Measurements from ENCODE around the gene ADAMTS9.
A peak's percentile ranks its signal among the peaks of the same experiment; 100 is the strongest.

Gene ADAMTS9

GRCh38 chr3:64518950-64519349 lies 168.8 kb downstream of the ADAMTS9 start:
- no peak for DNase-seq
- Histone ChIP-seq H3K4me3 (ENCODE audit: control insufficient read depth in 1 of 7, extremely low read depth in 1 of 7, insufficient read depth in 4 of 7, low read depth in 2 of 7, low read length in 6 of 7) (no peak overlapping the region), H3K27ac (ENCODE audit: insufficient read depth in 1 of 2, low read depth in 1 of 2, low read length in 2 of 2, poor library complexity in 1 of 2, severe bottlenecking in 2 of 2) (no peak overlapping the region), H3K27me3 (replicated peaks in 2 of 5; ENCODE audit: control insufficient read depth in 4 of 5, insufficient read depth in 5 of 5, low read length in 4 of 5) (no peaks in the 10 kb centered on the region), H3K4me1 (ENCODE audit: control extremely low read depth in 1 of 4, control insufficient read depth in 4 of 4, insufficient read depth in 4 of 4, low read length in 3 of 4) (no peaks in the 10 kb centered on the region), H3K36me3 (ENCODE audit: control insufficient read depth in 4 of 4, insufficient read depth in 4 of 4, low read length in 3 of 4) (no peaks in the 10 kb centered on the region), H3K9me3 (ENCODE audit: control extremely low read depth in 1 of 5, control insufficient read depth in 4 of 5, insufficient read depth in 2 of 5, low read depth in 1 of 5, low read length in 4 of 5) (peaks cover 0 to 3% (median 0%) of the 10 kb centered on the region in 5 experiments)
- ChIA-PET POLR2A (no interaction called here), CTCF (no interaction called here)
- WGBS (ENCODE audit: insufficient coverage): no CpG with 5 or more reads among the region's 1 CpG

GRCh38 chr3:64518496-64518895 lies 169.3 kb downstream of the ADAMTS9 start:
- ChIA-PET CTCF (interaction anchor here (0.8 to 1.2 kb wide), 2 partner anchors 12 to 15 kb away, joined by 3 to 4 read pairs; no protein-coding TSS in a partner anchor), POLR2A (no interaction called here)
- no peak for DNase-seq
- 100% methylated on average over 1 of the region's 6 CpGs for WGBS (ENCODE audit: insufficient coverage)
- peaks cover 0 to 2% (median 0%) of the 10 kb centered on the region in 5 experiments for H3K9me3 ChIP-seq (ENCODE audit: control extremely low read depth in 1 of 5, control insufficient read depth in 4 of 5, insufficient read depth in 2 of 5, low read depth in 1 of 5, low read length in 4 of 5)
- H3K4me3 ChIP-seq (ENCODE audit: control insufficient read depth in 1 of 7, extremely low read depth in 1 of 7, insufficient read depth in 4 of 7, low read depth in 2 of 7, low read length in 6 of 7): no peak overlapping the region
- no peaks in the 10 kb centered on the region for H3K27me3 ChIP-seq (replicated peaks in 2 of 5; ENCODE audit: control insufficient read depth in 4 of 5, insufficient read depth in 5 of 5, low read length in 4 of 5)
- no peaks in the 10 kb centered on the region for H3K4me1 ChIP-seq (ENCODE audit: control extremely low read depth in 1 of 4, control insufficient read depth in 4 of 4, insufficient read depth in 4 of 4, low read length in 3 of 4)
- H3K27ac ChIP-seq (ENCODE audit: insufficient read depth in 1 of 2, low read depth in 1 of 2, low read length in 2 of 2, poor library complexity in 1 of 2, severe bottlenecking in 2 of 2): no peak overlapping the region
- no peaks in the 10 kb centered on the region for H3K36me3 ChIP-seq (ENCODE audit: control insufficient read depth in 4 of 4, insufficient read depth in 4 of 4, low read length in 3 of 4)

GRCh38 chr3:64514889-64515288 lies 172.9 kb downstream of the ADAMTS9 start:
- Histone ChIP-seq H3K27ac (ENCODE audit: insufficient read depth in 1 of 2, low read depth in 1 of 2, low read length in 2 of 2, poor library complexity in 1 of 2, severe bottlenecking in 2 of 2) (no peak overlapping the region), H3K4me3 (ENCODE audit: control insufficient read depth in 1 of 7, extremely low read depth in 1 of 7, insufficient read depth in 4 of 7, low read depth in 2 of 7, low read length in 6 of 7) (no peak overlapping the region), H3K36me3 (ENCODE audit: control insufficient read depth in 4 of 4, insufficient read depth in 4 of 4, low read length in 3 of 4) (no peaks in the 10 kb centered on the region), H3K27me3 (replicated peaks in 2 of 5; ENCODE audit: control insufficient read depth in 4 of 5, insufficient read depth in 5 of 5, low read length in 4 of 5) (no peaks in the 10 kb centered on the region), H3K4me1 (ENCODE audit: control extremely low read depth in 1 of 4, control insufficient read depth in 4 of 4, insufficient read depth in 4 of 4, low read length in 3 of 4) (no peaks in the 10 kb centered on the region), H3K9me3 (ENCODE audit: control extremely low read depth in 1 of 5, control insufficient read depth in 4 of 5, insufficient read depth in 2 of 5, low read depth in 1 of 5, low read length in 4 of 5) (no peaks in the 10 kb centered on the region)
- DNase-seq: no peak
- ChIA-PET POLR2A (no interaction called here), CTCF (no interaction called here)
- WGBS (ENCODE audit: insufficient coverage): 100% methylated on average over 2 of the region's 3 CpGs

GRCh38 chr3:64509206-64509605 lies 178.6 kb downstream of the ADAMTS9 start:
- Histone ChIP-seq H3K27me3 (replicated peaks in 2 of 5; ENCODE audit: control insufficient read depth in 4 of 5, insufficient read depth in 5 of 5, low read length in 4 of 5) (peaks cover 0 to 29% (median 5%) of the 10 kb centered on the region in 5 experiments), H3K9me3 (ENCODE audit: control extremely low read depth in 1 of 5, control insufficient read depth in 4 of 5, insufficient read depth in 2 of 5, low read depth in 1 of 5, low read length in 4 of 5) (peaks cover 0 to 11% (median 0%) of the 10 kb centered on the region in 5 experiments), H3K27ac (ENCODE audit: insufficient read depth in 1 of 2, low read depth in 1 of 2, low read length in 2 of 2, poor library complexity in 1 of 2, severe bottlenecking in 2 of 2) (no peak overlapping the region), H3K36me3 (ENCODE audit: control insufficient read depth in 4 of 4, insufficient read depth in 4 of 4, low read length in 3 of 4) (no peaks in the 10 kb centered on the region), H3K4me3 (ENCODE audit: control insufficient read depth in 1 of 7, extremely low read depth in 1 of 7, insufficient read depth in 4 of 7, low read depth in 2 of 7, low read length in 6 of 7) (no peak overlapping the region), H3K4me1 (ENCODE audit: control extremely low read depth in 1 of 4, control insufficient read depth in 4 of 4, insufficient read depth in 4 of 4, low read length in 3 of 4) (peaks cover 0 to 8% (median 2%) of the 10 kb centered on the region in 4 experiments)
- ChIA-PET POLR2A (no interaction called here), CTCF (no interaction called here)
- no peak for DNase-seq
- WGBS (ENCODE audit: insufficient coverage): 86% methylated on average over 3 of the region's 5 CpGs

DNA sequence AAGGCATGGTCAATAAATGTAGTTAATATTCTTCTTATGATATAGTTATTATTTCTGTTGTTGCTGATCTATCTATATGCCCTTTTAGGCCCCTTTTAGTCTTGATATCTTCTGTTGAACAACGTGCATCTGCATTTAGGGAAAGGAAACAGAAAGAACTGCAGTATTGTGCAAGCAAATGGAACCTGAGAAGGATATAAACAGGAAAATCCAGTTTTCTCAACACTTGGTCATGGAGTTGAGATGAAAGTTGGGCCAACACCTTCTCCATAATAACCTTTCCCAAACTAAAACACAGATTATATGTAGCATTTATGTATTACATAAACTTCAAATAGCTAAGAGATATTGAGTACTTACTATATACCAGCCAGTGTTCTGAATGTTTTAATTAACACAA lies 179.7 kb downstream of the ADAMTS9 start:
- Histone ChIP-seq H3K36me3 (ENCODE audit: control insufficient read depth in 4 of 4, insufficient read depth in 4 of 4, low read length in 3 of 4) (no peaks in the 10 kb centered on the region), H3K4me1 (ENCODE audit: control extremely low read depth in 1 of 4, control insufficient read depth in 4 of 4, insufficient read depth in 4 of 4, low read length in 3 of 4) (peaks cover 0 to 8% (median 2%) of the 10 kb centered on the region in 4 experiments), H3K27ac (ENCODE audit: insufficient read depth in 1 of 2, low read depth in 1 of 2, low read length in 2 of 2, poor library complexity in 1 of 2, severe bottlenecking in 2 of 2) (no peak overlapping the region), H3K4me3 (ENCODE audit: control insufficient read depth in 1 of 7, extremely low read depth in 1 of 7, insufficient read depth in 4 of 7, low read depth in 2 of 7, low read length in 6 of 7) (no peak overlapping the region), H3K27me3 (replicated peaks in 2 of 5; ENCODE audit: control insufficient read depth in 4 of 5, insufficient read depth in 5 of 5, low read length in 4 of 5) (peaks cover 0 to 36% (median 5%) of the 10 kb centered on the region in 5 experiments), H3K9me3 (ENCODE audit: control extremely low read depth in 1 of 5, control insufficient read depth in 4 of 5, insufficient read depth in 2 of 5, low read depth in 1 of 5, low read length in 4 of 5) (peaks cover 0 to 13% (median 0%) of the 10 kb centered on the region in 5 experiments)
- ChIA-PET CTCF (no interaction called here), POLR2A (no interaction called here)
- DNase-seq: no peak
- 83% methylated on average over 1 of the region's 1 CpG for WGBS (ENCODE audit: insufficient coverage)

DNA sequence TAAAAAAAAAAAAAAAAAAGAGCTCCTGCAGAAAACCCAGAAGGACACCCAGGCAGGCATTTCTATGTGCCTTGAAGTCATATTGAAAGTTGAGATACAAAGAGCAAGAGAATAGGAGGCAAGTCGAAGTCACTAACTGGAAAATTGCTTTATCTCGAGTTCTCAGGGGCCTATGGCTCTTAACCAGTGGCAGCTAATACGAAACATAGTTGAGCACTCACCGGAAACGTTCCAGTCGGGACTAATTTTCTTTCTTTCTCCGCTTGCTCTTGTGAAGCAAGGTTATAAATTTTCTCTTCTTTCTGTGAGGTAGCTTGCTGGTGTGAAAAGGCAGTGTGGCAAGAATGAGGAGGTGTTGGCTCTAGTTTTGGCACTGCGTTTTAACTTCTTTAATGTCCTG lies 181.5 kb downstream of the ADAMTS9 start:
- Histone ChIP-seq H3K27me3 (replicated peaks in 2 of 5; ENCODE audit: control insufficient read depth in 4 of 5, insufficient read depth in 5 of 5, low read length in 4 of 5) (peaks cover 0 to 54% (median 5%) of the 10 kb centered on the region in 5 experiments), H3K27ac (ENCODE audit: insufficient read depth in 1 of 2, low read depth in 1 of 2, low read length in 2 of 2, poor library complexity in 1 of 2, severe bottlenecking in 2 of 2) (no peak overlapping the region), H3K9me3 (ENCODE audit: control extremely low read depth in 1 of 5, control insufficient read depth in 4 of 5, insufficient read depth in 2 of 5, low read depth in 1 of 5, low read length in 4 of 5) (peaks cover 0 to 19% (median 0%) of the 10 kb centered on the region in 5 experiments), H3K36me3 (ENCODE audit: control insufficient read depth in 4 of 4, insufficient read depth in 4 of 4, low read length in 3 of 4) (no peaks in the 10 kb centered on the region), H3K4me3 (ENCODE audit: control insufficient read depth in 1 of 7, extremely low read depth in 1 of 7, insufficient read depth in 4 of 7, low read depth in 2 of 7, low read length in 6 of 7) (no peak overlapping the region), H3K4me1 (ENCODE audit: control extremely low read depth in 1 of 4, control insufficient read depth in 4 of 4, insufficient read depth in 4 of 4, low read length in 3 of 4) (peaks cover 0 to 8% (median 2%) of the 10 kb centered on the region in 4 experiments)
- WGBS (ENCODE audit: insufficient coverage): 88% methylated on average over 6 of the region's 8 CpGs
- DNase-seq: no peak
- POLR2A ChIA-PET: no interaction called here
- CTCF ChIA-PET: interaction anchor here (1.2 kb wide), 1 partner anchor 27 kb away, joined by 3 read pairs; no protein-coding TSS in a partner anchor

DNA sequence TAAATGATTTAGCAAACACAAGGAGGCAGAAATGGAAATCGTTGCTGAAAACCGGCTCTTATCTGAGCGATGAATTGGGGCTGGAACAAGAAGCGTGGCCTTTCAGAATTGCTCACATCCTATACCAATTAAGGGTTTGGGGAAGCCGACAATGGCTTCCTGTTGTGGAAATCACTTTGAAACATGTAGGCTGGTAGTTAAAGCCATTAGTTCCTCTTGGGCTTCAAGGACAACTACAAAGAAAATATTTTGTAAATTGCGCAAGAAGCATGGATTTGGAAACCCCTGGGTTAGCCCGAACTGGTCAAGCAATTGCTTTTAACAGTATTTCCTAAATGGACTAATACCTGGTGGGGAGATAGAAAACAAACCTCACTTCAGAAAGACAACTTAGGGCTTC lies 182.4 kb downstream of the ADAMTS9 start:
- H3K36me3 ChIP-seq (ENCODE audit: control insufficient read depth in 4 of 4, insufficient read depth in 4 of 4, low read length in 3 of 4): no peaks in the 10 kb centered on the region
- ChIA-PET POLR2A (no interaction called here), CTCF (no interaction called here)
- H3K27me3 ChIP-seq (replicated peaks in 2 of 5; ENCODE audit: control insufficient read depth in 4 of 5, insufficient read depth in 5 of 5, low read length in 4 of 5): peaks cover 2 to 60% (median 5%) of the 10 kb centered on the region in 5 experiments
- DNase-seq: peak; percentile 14 to 52 (median 46)
- no peak overlapping the region for H3K4me3 ChIP-seq (ENCODE audit: control insufficient read depth in 1 of 7, extremely low read depth in 1 of 7, insufficient read depth in 4 of 7, low read depth in 2 of 7, low read length in 6 of 7)
- H3K4me1 ChIP-seq (ENCODE audit: control extremely low read depth in 1 of 4, control insufficient read depth in 4 of 4, insufficient read depth in 4 of 4, low read length in 3 of 4): peaks cover 0 to 8% (median 2%) of the 10 kb centered on the region in 4 experiments
- H3K9me3 ChIP-seq (ENCODE audit: control extremely low read depth in 1 of 5, control insufficient read depth in 4 of 5, insufficient read depth in 2 of 5, low read depth in 1 of 5, low read length in 4 of 5): peaks cover 0 to 19% (median 0%) of the 10 kb centered on the region in 5 experiments
- 0% methylated on average over 4 of the region's 7 CpGs for whole genome bisulfite sequencing (ENCODE audit: insufficient coverage)
- no peak overlapping the region for H3K27ac ChIP-seq (ENCODE audit: insufficient read depth in 1 of 2, low read depth in 1 of 2, low read length in 2 of 2, poor library complexity in 1 of 2, severe bottlenecking in 2 of 2)

All from common myeloid progenitor, CD34-positive (primary cell).